Colon (tissue), 2 donors: ENCODE results near the gene GPR142.
"Not testable (repeated sequence)": the region's sequence is repeated elsewhere in the genome, so short reads cannot be mapped to it uniquely, and the experiment has no call there.

Source experiments
- FAIRE-seq: peaks from 2 replicates; lab custom pipeline; 2012; peaks lifted over from hg19 to GRCh38; lab: Jason Lieb, UNC
- donor health status: control.
- donor health status: control.

Gene GPR142

GRCh38 chr17:74393346-74393942 is 26.1 kb downstream of the GPR142 start:
- no peak for FAIRE-seq

- no peak for FAIRE-seq
Measured at GRCh38 chr17:74394275-74394950, 27.1 kb downstream of the GPR142 start.

DNA sequence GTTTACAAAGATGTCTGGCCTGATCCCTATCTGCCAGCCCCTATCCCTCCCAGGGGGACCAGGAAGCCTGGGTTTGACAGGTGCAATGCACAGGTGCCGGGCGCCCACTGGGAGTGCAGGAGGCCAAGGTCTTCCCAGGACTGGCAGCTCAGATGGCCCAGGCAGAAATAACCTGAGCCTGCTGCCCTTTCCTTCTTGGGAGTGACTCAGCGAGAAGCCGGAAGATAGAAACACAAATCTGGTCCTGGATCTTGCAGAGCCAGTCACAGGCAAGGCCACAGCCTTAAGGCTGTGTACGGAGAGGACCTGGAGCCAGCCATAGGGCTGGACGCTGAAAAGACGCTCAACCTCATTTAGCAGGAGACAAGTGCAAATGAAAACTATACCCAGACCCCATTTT is 27.7 kb downstream of the GPR142 start:
- no peak for FAIRE-seq

GRCh38 chr17:74396567-74396966 is 29.3 kb downstream of the GPR142 start:
- no peak for FAIRE-seq

DNA sequence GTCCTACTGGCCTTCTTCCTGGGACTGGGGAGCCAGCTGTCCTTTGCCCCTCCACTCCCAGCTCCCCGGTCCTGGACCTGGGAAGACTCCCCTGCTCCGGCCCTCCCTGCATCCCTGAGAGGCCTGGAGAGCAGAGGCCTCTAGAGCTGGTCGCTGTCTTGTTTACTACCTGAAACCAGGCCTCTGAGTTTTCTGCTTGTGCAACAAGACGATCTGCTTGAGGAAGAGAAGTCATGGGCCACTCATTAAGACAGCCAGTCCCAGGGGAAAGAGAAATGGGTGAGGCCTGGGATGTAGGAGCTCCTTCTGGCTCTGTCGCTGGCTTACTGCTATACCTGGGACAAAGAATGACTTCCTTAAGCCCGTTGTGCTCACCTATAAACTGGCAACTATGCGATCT is 34.7 kb downstream of the GPR142 start:
- no peak for FAIRE-seq

DNA sequence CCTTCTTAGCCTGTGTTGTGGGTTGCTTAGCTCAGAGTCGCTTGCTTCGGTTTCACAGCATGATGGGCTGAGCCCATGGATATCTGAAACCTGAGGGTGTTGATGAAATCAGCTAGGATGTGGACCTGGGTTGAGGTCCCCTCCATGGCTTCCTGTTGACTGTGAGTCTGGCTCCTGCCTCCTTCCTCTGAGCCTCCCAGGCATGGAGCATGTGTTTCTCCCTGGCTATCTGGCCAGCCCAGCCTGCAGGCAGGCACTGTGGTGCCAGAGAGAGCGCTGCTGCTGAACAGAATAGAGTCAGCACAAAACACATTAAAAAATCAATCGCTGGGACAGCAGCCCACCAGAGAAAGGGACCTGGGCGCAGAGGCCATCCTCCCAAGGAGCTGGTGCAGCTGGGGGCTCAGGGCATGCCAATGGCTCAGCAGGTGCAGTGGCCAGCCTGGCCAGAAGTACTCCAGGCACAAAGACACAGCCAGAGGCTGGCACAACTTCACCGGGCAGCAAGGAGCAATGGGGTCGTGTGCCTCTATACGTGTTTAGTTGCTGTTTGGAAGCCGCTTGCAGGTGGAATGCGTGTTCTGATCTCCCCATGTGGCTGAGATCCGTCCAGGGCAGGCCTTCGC is 36.3 kb downstream of the GPR142 start:
- FAIRE-seq, result no peak

DNA sequence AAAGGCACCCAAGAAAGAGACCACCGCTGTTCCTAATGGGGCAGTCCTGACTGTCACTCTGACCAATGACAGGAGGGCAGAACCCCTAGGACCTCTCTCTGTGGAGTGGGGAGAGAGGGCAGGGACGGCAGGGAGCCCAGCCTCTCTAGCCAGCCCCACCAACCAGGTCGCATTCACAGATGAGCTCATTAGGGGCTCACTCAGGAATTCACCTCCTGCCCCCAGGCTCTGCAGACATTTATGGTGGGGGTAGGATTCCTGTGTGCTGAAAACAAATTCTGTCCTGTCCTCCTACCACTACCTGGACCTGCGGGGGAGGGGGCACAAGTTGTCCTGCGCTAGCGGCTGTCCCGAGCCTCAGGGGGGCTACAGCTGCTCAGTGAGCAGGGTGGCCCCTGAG is 36.9 kb downstream of the GPR142 start:
- FAIRE-seq, result no peak

- no peak for FAIRE-seq
Measured at GRCh38 chr17:74404789-74405188, 37.5 kb downstream of the GPR142 start.

- not testable (repeated sequence) for FAIRE-seq
Measured at GRCh38 chr17:74405311-74405710, 38.0 kb downstream of the GPR142 start.

DNA sequence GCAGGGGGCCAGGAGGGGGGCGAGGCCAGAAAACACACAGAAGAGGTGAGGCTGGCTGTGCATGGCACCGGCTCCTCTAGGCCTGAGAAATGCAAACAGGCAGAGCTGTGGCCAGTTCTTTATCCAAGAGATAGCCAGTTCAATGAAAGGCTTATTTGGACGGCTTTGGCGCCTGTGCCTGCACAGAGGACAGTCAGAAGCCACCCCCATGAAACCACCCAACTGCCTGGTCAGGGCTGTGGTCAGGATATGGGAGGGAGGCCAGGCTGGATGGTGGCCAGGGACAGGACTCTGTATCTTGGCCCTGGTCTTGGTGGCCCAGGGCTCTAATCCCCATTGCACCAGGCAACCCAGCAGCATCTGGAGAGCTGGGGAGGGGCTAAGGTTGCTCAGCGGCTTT is 40.1 kb downstream of the GPR142 start:
- FAIRE-seq, result no peak

GRCh38 chr17:74408262-74408661 is 41.0 kb downstream of the GPR142 start:
- no peak for FAIRE-seq

DNA sequence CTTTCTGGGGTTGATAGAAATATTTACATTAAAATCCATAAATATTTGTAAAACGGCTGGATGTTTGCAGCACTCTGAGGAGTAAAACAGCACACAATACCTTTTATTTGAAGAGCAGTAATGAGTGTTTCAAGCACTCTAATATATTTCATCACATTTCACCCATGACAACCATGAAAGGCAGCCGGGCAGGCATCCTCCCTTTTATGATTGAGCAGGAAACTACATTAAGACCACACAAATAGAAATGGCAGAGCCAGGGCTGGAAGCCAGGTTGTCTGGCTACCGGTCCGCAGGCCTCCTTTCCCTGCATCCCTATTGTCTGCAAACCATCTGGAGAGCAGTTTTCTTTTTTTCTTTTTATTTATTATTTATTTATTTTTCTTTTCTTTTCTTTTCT is 41.5 kb downstream of the GPR142 start:
- FAIRE-seq, result no peak

- no peak for FAIRE-seq
Measured at GRCh38 chr17:74410001-74410443, 42.7 kb downstream of the GPR142 start.

- no peak for FAIRE-seq
Measured at GRCh38 chr17:74412581-74412980, 45.3 kb downstream of the GPR142 start.

DNA sequence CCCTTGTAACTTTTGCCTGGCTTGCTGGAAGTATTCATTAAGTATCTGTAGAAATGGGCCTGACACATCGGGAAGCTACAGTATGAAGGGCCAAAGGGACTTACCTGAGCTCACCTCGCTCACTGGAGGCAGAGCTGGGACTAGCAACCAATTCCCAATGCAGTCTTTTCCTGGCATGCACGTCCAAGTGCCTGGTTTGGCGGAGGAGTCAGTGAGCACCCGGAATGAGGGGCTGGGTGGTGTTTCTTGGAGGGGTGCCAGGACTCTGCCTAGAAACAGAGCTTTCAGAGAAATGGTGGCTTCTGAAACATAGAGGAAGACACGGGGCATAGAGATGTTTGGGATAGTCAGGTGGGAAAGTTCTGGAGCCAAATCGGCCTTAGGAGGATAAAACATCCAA is 46.2 kb downstream of the GPR142 start:
- FAIRE-seq, result no peak

DNA sequence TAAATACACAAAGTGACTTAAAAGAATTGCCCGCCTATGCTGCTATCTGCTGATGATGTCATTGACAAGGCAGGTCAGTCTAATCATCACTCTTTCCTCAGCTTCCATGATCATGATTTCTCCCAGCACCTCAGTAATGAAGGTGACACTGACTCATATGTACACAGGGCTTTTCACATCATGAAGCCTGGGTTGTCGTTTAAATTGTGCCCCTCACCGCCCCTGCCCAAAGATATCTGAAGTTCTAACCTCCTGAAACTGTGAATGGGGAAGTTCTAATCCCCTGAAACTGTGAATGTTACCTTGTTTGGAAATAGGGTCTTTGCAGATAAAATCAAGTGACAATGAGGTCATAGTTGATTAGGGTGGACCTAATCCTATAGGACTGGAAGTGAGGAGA is 47.2 kb downstream of the GPR142 start:
- no peak for FAIRE-seq

DNA sequence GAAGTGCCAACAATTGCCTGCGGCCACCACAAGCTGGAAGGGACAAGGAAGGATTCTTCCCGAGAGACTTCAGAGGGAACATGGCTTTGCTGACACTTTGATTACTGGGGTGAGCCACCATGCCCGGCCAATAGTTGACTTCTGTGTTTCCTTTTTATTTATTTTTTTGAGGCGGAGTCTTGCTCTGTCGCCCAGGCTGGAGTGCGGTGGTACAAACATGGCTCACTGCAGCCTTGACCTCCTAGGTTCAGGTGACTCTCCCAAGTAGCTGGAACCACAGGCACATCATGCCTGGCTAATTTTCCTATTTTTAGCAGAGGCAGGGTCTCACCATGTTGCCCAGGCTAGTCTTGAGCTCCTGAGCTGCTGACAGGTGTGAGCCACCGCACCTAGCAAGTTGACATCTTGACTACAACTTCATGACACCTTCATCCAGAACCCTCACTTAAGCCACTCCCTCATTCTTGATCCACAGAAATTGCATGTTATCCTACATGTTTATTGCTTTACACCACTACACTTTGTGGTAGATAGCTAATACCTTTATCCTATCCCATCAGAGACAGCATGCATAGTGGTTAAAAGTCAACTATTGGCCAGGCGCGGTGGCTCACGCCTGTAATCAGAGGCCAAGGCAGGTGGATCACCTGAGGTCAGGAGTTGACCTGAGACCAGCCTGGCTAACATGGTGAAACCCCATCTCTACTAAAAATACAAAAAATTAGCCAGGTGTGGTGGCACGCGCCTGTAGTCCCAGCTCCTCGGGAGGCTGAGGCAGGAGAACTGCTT is 48.5 kb downstream of the GPR142 start:
- no peak for FAIRE-seq

DNA sequence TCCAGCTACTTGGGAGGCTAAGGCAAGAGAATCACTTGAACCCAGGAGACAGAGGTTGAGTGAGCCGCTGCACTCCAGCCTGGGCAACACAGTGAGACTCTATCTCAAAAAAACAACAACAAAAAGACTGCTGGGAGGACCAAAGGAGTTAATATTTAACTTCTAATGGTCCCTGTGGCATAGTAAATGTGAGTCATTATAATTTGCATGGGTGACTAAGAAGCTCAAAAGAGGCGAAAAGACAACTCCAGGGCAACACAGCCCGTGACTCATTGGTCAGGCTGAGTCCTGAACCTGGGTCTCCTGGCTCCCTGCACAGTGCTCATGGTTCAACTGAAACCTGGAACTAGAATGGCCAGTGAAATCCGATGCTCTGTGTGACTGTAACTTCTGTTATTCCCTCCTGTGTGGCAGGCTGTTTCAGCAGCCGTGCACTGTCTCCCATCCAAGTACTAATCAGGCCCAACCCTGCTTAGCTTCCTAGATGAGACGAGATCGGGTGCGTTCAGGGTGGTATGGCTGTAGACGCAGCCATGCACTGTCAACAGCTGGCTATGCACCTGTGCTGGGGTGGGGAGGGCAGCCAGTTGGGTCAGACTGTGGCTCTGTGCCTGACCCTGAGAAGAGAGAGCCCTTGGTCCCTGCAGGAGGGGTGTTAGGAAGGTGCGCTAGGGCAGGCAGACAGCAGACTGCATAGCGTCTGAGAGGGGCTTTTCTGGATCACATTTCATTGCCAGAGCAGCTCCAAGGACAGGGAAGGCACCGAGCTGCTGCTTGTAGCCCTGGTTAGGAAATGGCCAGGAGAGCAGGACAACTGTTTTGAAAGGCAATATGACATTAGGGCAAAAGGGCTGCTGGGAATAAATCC is 50.1 kb downstream of the GPR142 start:
- FAIRE-seq, result no peak

GRCh38 chr17:74419928-74420411 is 52.7 kb downstream of the GPR142 start:
- FAIRE-seq, result no peak
